PC-3 (cell line): ENCODE measurements around the gene SERAC1. TPM values are rescaled to one million over a fixed set of nuclear protein-coding genes. Genes with fewer than 3 reads are reported as not detected.

ENCODE experiments used
- ATAC-seq: fragments of 200-7000 bp; cut with Tn5 transposase; 2 replicates; pipeline ENCODE4 v1.9.1; 2020; ENCODE audit warnings: mild to moderate bottlenecking, moderate library complexity
- BruUV-seq: library from RNA; stranded (reverse); fragments of 400-500 nt; replicated peaks from 2 replicates; lab custom pipeline; 2021; lab: Mats Ljungman, UMichigan
- CTCF ChIA-PET: fragments of 300-600 bp; sonication (Branson Sonifier 250); formaldehyde crosslinking; loops from one replicate; lab custom pipeline; 2022; ENCODE audit warnings: antibody characterized with exemption; lab: Charles Lee
- POLR2A ChIA-PET: fragments of 300-600 bp; sonication (Branson Sonifier 250); formaldehyde crosslinking; loops from one replicate; lab custom pipeline; 2022; ENCODE audit warnings: antibody characterized with exemption; ENCODE audit not compliant: unreplicated experiment; lab: Charles Lee
- DNase-seq: peaks from one replicate; pipeline ENCODE4 v3.0.0-alpha.2; 2015
- H2AFZ ChIP-seq: fragments of 300-600 bp; sonication (generic); 2 replicates; pipeline ENCODE4 v1.6.0; 2016; ENCODE audit warnings: antibody characterized with exemption, low read length
- H3F3A ChIP-seq: fragments of 300-600 bp; sonication (generic); one replicate; pipeline ENCODE4 v1.6.0; 2017; ENCODE audit warnings: antibody characterized with exemption, low read length, control low read depth, mild to moderate bottlenecking; ENCODE audit not compliant: unreplicated experiment
- H3K27ac ChIP-seq: fragments of 300-600 bp; sonication (generic); 2 replicates; pipeline ENCODE4 v1.5.1; 2016; ENCODE audit warnings: mild to moderate bottlenecking, low read length
- H3K27me3 ChIP-seq: fragments of 300-600 bp; sonication (generic); 2 replicates; pipeline ENCODE4 v1.6.1; 2016; ENCODE audit warnings: low read length, mixed read lengths
- H3K36me3 ChIP-seq: fragments of 300-600 bp; sonication (generic); 2 replicates; pipeline ENCODE4 v1.6.1; 2016; ENCODE audit warnings: low read depth, mixed run types, low read length, mixed read lengths
- H3K4me1 ChIP-seq: fragments of 300-600 bp; sonication (generic); 2 replicates; pipeline ENCODE4 v1.5.1; 2016; ENCODE audit warnings: low read length; ENCODE audit not compliant: insufficient read depth
- H3K4me2 ChIP-seq: fragments of 300-600 bp; sonication (generic); 2 replicates; pipeline ENCODE4 v1.6.0; 2016; ENCODE audit warnings: low read length
- H3K4me3 ChIP-seq: fragments of 300-600 bp; sonication (generic); 2 replicates; pipeline ENCODE4 v1.5.1; 2016; ENCODE audit warnings: mild to moderate bottlenecking, low read length, mixed read lengths
- H3K79me2 ChIP-seq: fragments of 300-600 bp; sonication (generic); 2 replicates; pipeline ENCODE4 v1.6.1; 2017; ENCODE audit warnings: low read length, mixed read lengths
- H3K9ac ChIP-seq: fragments of 300-600 bp; sonication (generic); 2 replicates; pipeline ENCODE4 v1.6.0; 2016; ENCODE audit warnings: mild to moderate bottlenecking, low read length
- H3K9me2 ChIP-seq: fragments of 300-600 bp; sonication (generic); replicated peaks from 2 replicates; pipeline ENCODE4 v1.6.1; 2016; ENCODE audit warnings: mixed run types, low read length, mixed read lengths
- H3K9me3 ChIP-seq: fragments of 300-600 bp; sonication (generic); 2 replicates; pipeline ENCODE4 v1.6.1; 2016; ENCODE audit warnings: low read length, mixed read lengths
- H4K20me1 ChIP-seq: fragments of 300-600 bp; sonication (generic); 2 replicates; pipeline ENCODE4 v1.6.1; 2016; ENCODE audit warnings: low read length, mixed read lengths
- EZH2 ChIP-seq: fragments of 300-600 bp; sonication (generic); IDR thresholded peaks from one replicate; pipeline ENCODE4 v1.6.1; 2017; ENCODE audit warnings: antibody characterized with exemption, mild to moderate bottlenecking, low read length; ENCODE audit not compliant: unreplicated experiment
- EZH2phosphoT487 ChIP-seq: fragments of 300-600 bp; sonication (generic); IDR thresholded peaks from 2 replicates; pipeline ENCODE4 v1.6.1; 2018; ENCODE audit warnings: mild to moderate bottlenecking, antibody characterized with exemption, low read length, borderline replicate concordance
- intact Hi-C: fragments of 100-400 bp; cut with micrococcal nuclease; formaldehyde crosslinking; loops from 2 replicates; pipeline ENCODE4 v1.9.0; 2023
- total RNA-seq: library from RNA; depleted of rRNA; stranded (reverse); fragments of >200 nt; gene quantifications from 2 replicates; pipeline ENCODE4 v1.2.3, GENCODE V29; 2014
- TF ChIP-seq, protein P1 (sequence below): fragments of 300-600 bp; sonication (generic); conservative IDR thresholded peaks from 2 replicates; pipeline ENCODE4 v1.5.1; 2017; ENCODE audit warnings: antibody characterized with exemption, low read depth, mild to moderate bottlenecking, low read length

The SERAC1 gene
- total RNA-seq, 1 experiment from 2014 or later = 3.9 TPM

- TF ChIP-seq EZH2 (no peak), EZH2phosphoT487 (no peak)
- TF ChIP-seq, protein P1, sequence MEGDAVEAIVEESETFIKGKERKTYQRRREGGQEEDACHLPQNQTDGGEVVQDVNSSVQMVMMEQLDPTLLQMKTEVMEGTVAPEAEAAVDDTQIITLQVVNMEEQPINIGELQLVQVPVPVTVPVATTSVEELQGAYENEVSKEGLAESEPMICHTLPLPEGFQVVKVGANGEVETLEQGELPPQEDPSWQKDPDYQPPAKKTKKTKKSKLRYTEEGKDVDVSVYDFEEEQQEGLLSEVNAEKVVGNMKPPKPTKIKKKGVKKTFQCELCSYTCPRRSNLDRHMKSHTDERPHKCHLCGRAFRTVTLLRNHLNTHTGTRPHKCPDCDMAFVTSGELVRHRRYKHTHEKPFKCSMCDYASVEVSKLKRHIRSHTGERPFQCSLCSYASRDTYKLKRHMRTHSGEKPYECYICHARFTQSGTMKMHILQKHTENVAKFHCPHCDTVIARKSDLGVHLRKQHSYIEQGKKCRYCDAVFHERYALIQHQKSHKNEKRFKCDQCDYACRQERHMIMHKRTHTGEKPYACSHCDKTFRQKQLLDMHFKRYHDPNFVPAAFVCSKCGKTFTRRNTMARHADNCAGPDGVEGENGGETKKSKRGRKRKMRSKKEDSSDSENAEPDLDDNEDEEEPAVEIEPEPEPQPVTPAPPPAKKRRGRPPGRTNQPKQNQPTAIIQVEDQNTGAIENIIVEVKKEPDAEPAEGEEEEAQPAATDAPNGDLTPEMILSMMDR = no peak
- POLR2A ChIA-PET = no interaction called here
- Histone ChIP-seq H3K4me3 (no peak overlapping the region), H3K9me2 (no peaks in the 10 kb centered on the region), H4K20me1 (no peaks in the 10 kb centered on the region), H3K9ac (no peak overlapping the region), H3K4me1 (peaks cover 19% of the 10 kb centered on the region), H3K36me3 (no peaks in the 10 kb centered on the region), H3K27me3 (no peaks in the 10 kb centered on the region), H3K4me2 (peak overlapping the region; percentile 40), H3K79me2 (no peaks in the 10 kb centered on the region), H2AFZ (0 out of 2 replicates have a peak overlapping the region, but pooled peaks have one; percentile 49), H3F3A (no peaks in the 10 kb centered on the region), H3K27ac (no peak overlapping the region), H3K9me3 (no peaks in the 10 kb centered on the region)
- DNase-seq = peak; percentile 42
- no TSS peak for BruUV-seq
- intact Hi-C loops = no loop called here
- peak; percentile 59 for ATAC-seq
- CTCF ChIA-PET = no interaction called here
These were observed 39.3 kb upstream of the SERAC1 start for GRCh38 chr6:158207422-158207788.

DNA sequence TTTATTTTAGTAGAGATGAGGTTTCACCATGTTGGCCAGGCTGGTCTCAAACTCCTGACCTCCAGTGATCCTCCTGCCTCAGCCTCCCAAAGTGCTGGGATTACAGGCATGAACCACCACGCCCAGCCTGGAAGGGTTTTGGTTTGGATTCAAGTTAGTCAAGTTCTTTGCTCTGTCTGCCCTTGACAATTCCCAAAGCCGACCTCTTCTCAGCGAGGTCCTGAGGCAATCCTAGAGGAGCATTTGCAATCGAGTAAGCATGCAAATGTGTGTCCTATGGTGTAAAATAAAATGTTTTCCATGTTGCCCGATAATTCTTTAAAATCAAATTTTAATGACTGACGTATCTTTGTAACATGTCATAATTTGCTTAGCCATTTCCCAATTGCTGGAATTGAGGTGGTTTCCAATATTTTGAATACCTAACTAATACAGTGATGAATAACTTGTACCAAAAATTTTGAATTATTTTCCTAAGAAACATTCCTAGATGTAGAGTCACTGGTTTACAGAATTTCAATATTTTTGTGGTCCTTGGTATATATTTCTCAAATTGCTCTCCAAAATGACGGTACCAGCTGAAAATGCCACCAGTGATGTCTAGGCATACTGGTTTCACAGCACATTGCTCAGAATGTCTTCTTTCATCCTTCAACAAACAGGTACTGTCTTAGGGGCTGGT, 38.8 kb upstream of the SERAC1 start:
- Histone ChIP-seq H3K27me3 (no peaks in the 10 kb centered on the region), H3K4me1 (peaks cover 18% of the 10 kb centered on the region), H4K20me1 (no peaks in the 10 kb centered on the region), H3F3A (no peaks in the 10 kb centered on the region), H2AFZ (0 out of 2 replicates have a peak overlapping the region, but pooled peaks have one; percentile 49), H3K4me3 (no peak overlapping the region), H3K79me2 (no peaks in the 10 kb centered on the region), H3K9me2 (no peaks in the 10 kb centered on the region), H3K27ac (no peak overlapping the region), H3K4me2 (peak overlapping the region; percentile 40; the same call in 1 of the 2 replicates), H3K9me3 (no peaks in the 10 kb centered on the region), H3K36me3 (no peaks in the 10 kb centered on the region), H3K9ac (no peak overlapping the region)
- TF ChIP-seq, protein P1 = no peak
- TF ChIP-seq EZH2 (no peak), EZH2phosphoT487 (no peak)
- CTCF ChIA-PET = no interaction called here
- POLR2A ChIA-PET = no interaction called here
- no TSS peak for BruUV-seq
- no peak for ATAC-seq
- DNase-seq = no peak
- intact Hi-C loops = no loop called here
